IgD-negative memory B cell (primary cell): ENCODE results near the gene VPS9D1. TPM values are rescaled to one million over a fixed set of nuclear protein-coding genes. Genes with fewer than 3 reads are reported as not detected.
A peak's percentile ranks its signal among the peaks of the same experiment; 100 is the strongest.

Experiments
- H3K27ac Mint-ChIP-seq, 3 donors: one replicate each; pipeline ENCODE4 v1.8.0; 2020 to 2022; ENCODE audit warnings: mild to moderate bottlenecking in 3 of 3, mixed read lengths in 3 of 3, moderate library complexity in 1 of 3
- H3K27me3 Mint-ChIP-seq: one replicate; pipeline ENCODE4 v1.8.0; 2021; ENCODE audit warnings: mixed read lengths
- H3K36me3 Mint-ChIP-seq: one replicate; pipeline ENCODE4 v1.8.0; 2020; ENCODE audit warnings: mild to moderate bottlenecking, mixed read lengths
- H3K4me1 Mint-ChIP-seq, 3 donors: one replicate each; pipeline ENCODE4 v1.8.0; 2020 to 2022; ENCODE audit warnings: mixed read lengths in 3 of 3, mild to moderate bottlenecking in 1 of 3
- H3K4me3 Mint-ChIP-seq, 4 donors: one replicate each; pipeline ENCODE4 v1.8.0; 2020 to 2022; ENCODE audit warnings: mild to moderate bottlenecking in 4 of 4, mixed read lengths in 4 of 4, moderate library complexity in 3 of 4
- H3K9me3 Mint-ChIP-seq, 3 donors: one replicate each; pipeline ENCODE4 v1.8.0; 2020 to 2021; ENCODE audit warnings: mixed read lengths in 3 of 3, mild to moderate bottlenecking in 1 of 3
- polyA plus RNA-seq: library from polyadenylated mRNA; unstranded; fragments of 300-500 nt; fragmentation: Illumina TruSeq; gene quantifications from one replicate; pipeline ENCODE4 v1.2.3, GENCODE V29; 2021

Gene VPS9D1
- 1.6 TPM for polyA plus RNA-seq

DNA sequence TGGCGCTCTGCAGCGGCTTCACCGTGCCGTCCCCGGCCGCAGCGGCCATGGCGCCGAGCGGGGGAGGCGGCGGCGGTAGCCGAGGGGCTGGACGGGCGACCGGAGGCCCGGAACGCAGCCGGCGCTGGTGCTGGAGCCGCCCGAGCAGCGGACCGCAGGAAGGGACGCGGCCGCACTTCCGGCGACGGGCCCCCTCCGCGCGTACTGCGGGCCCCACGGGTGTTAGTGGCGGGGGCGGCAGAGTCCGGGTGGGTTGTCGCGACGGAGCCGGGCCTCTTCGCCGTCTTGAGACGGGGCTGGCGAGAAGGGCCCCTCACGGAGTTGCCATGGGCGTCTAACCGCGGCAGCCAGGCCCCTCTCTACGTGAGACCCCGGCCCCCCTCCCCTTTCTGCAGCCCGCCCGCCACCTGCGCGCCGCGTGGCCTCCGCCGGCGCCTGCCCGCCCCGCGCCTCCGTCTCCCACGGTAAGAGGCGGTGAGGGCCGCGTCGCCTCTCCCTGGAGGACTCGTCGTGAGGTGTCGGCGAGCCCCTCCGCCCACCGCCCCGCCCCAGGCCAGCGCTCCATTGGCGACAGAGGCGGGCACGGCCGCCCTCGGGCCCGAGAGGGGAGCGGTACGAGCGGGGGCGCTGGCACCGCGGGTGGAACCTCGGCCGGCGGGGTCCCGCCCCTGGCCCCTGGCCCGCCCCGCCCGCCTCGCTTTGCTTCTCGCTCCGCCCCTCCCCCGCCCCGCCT lies at the start of gene VPS9D1, which contains the start of gene ZNF276:
VPS9D1 (minus strand) TSS at position 86 of the 733 bp plus-strand sequence; CDS start at position 49, 37 bp downstream.
ZNF276 (plus strand) TSS at position 725 of the 733 bp plus-strand sequence. CDS start 104 bp downstream, outside the sequence.
- Mint-ChIP-seq H3K4me1 (peaks cover 15 to 19% (median 17%) of the 10 kb centered on the region in 3 donors), H3K27ac (peak within 1 kb of the TSS; percentile 95 to 99 (median 96)), H3K36me3 (peaks cover 4% of the 10 kb centered on the region), H3K27me3 (no peaks in the 10 kb centered on the region), H3K4me3 (peak within 1 kb of the TSS; percentile 92 to 98 (median 94)), H3K9me3 (no peaks in the 10 kb centered on the region)

DNA sequence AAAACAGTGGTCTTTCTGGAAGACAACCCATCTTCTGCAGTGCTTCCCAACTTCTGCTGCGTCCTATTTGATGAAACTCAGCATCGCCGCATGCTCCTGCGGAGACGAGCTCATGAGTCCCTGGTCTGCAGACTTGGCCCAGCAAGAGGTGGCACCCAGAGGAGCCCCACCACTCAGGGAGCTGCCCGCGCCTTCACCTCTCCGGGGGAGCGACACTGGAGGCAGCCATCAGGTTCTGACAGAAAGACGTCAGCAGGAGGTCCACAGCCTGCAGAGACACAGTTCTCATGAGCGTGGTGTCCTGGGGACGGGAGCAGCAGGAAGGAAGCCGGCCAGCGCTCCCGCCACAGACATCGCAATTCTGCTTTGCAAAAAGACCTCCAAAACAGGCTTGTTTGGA lies 49.7 kb upstream of the VPS9D1 start:
- H3K27ac Mint-ChIP-seq: no peak overlapping the region
- no peak overlapping the region for H3K4me3 Mint-ChIP-seq
- H3K36me3 Mint-ChIP-seq: no peaks in the 10 kb centered on the region
- H3K27me3 Mint-ChIP-seq: no peaks in the 10 kb centered on the region
- H3K4me1 Mint-ChIP-seq: peaks cover 0 to 4% (median 3%) of the 10 kb centered on the region in 3 donors
- H3K9me3 Mint-ChIP-seq: no peaks in the 10 kb centered on the region

DNA sequence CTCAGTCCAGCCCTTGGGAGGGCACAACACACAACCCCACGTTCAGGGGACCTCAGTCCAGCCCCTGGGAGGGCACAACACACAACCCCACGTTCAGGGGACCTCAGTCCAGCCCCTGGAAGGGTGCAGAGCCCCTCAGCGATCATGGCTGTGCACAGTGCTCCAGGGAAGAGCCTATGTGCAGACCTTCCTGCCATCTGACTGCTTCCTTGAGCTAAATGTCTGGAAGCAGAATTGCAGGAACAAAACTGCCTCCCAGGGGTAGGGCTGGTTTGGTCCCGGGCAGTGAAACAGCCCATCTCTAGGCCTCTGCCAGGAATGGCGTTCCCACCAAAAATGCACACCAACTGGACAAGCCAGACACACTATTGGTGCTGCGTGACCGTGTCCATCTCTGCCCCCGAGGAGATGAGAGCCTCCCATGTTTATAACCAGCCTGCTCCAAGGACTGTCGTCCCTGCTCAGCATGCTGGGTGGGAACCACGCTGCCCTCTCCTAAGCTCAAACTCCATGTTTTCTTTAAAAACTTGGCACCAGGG lies 44.7 kb upstream of the VPS9D1 start:
- H3K27me3 Mint-ChIP-seq: no peaks in the 10 kb centered on the region
- H3K27ac Mint-ChIP-seq: peak overlapping the region; percentile 97 to 98 (median 97)
- peaks cover 2% of the 10 kb centered on the region for H3K36me3 Mint-ChIP-seq
- H3K9me3 Mint-ChIP-seq: no peaks in the 10 kb centered on the region
- peak overlapping the region; percentile 95 to 97 (median 96) for H3K4me3 Mint-ChIP-seq
- H3K4me1 Mint-ChIP-seq: peaks cover 22 to 36% (median 35%) of the 10 kb centered on the region in 3 donors

GRCh38 chr16:89764711-89765201 lies 44.1 kb upstream of the VPS9D1 start:
- Mint-ChIP-seq H3K4me1 (peaks cover 22 to 39% (median 37%) of the 10 kb centered on the region in 3 donors), H3K27ac (peak overlapping the region; percentile 97 to 98 (median 97))

GRCh38 chr16:89761304-89761922 lies 40.7 kb upstream of the VPS9D1 start:
- Mint-ChIP-seq H3K36me3 (peaks cover 2% of the 10 kb centered on the region), H3K9me3 (no peaks in the 10 kb centered on the region), H3K4me3 (peak overlapping the region; percentile 87 to 93 (median 91)), H3K27me3 (no peaks in the 10 kb centered on the region), H3K4me1 (peaks cover 22 to 44% (median 37%) of the 10 kb centered on the region in 3 donors), H3K27ac (peak overlapping the region; percentile 93 to 96 (median 95))

More at GRCh38 chr16:89764711-89765201, 44.1 kb upstream of the VPS9D1 start:
- peak overlapping the region; percentile 95 to 97 (median 96) for H3K4me3 Mint-ChIP-seq
- H3K9me3 Mint-ChIP-seq: no peaks in the 10 kb centered on the region
- H3K36me3 Mint-ChIP-seq: peaks cover 2% of the 10 kb centered on the region
- H3K27me3 Mint-ChIP-seq: no peaks in the 10 kb centered on the region

DNA sequence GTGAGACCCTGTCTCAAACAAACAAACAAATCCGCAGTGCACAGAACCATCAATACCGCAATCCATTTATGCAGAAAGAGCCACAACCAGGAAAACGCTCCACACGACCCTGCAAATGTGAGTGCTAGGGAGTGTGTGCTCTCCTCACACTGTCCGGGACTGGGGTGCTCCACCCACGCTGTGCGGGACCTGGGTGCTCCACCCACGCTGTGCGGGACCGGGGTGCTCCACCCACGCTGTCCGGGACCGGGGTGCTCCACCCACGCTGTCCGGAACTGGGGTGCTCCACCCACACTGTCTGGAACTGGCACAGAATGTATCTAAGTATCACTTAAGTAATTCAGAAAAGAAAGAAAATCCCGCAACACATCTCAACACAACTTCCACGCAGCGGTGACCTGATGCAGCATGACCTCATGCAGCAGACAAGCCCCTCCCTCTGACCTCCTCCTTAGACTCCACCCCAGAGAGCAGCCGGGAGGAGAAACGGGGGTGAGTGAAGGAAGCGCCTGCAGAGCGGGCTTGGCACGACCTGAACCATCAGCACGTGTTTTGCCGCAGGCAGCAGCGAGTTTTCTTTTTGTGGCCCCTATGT lies 39.1 kb upstream of the VPS9D1 start:
- no peaks in the 10 kb centered on the region for H3K27me3 Mint-ChIP-seq
- peak overlapping the region in 3 of 4 donors; percentile 42 to 72 (median 63) for H3K4me3 Mint-ChIP-seq
- no peaks in the 10 kb centered on the region for H3K9me3 Mint-ChIP-seq
- peaks cover 18 to 36% (median 34%) of the 10 kb centered on the region in 3 donors for H3K4me1 Mint-ChIP-seq
- peak overlapping the region; percentile 63 to 96 (median 93) for H3K27ac Mint-ChIP-seq
- peaks cover 2% of the 10 kb centered on the region for H3K36me3 Mint-ChIP-seq

DNA sequence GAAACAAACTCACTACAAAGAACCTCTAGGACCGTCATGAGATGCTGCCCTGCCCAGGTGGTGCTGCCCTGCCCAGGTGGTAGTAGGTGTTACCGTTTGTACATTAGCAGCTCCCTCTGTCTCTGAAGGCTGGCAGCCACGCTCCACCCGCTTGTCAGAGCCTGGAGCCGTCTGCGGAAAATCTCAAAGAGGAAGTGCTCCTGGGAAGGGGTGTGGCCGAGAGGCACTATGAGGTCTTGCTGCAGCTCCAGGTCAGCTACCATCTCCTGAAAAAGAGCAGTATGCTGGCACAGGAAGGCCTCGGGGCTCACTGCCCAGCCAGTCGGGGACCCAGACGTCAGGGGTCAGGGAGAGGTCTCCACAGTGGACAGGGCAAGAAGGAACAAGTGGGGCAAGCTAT lies 28.9 kb upstream of the VPS9D1 start:
- Mint-ChIP-seq H3K4me3 (peak overlapping the region in 1 of 4 donors; percentile 45), H3K9me3 (no peaks in the 10 kb centered on the region), H3K27me3 (no peaks in the 10 kb centered on the region), H3K4me1 (peaks cover 3 to 14% (median 5%) of the 10 kb centered on the region in 3 donors), H3K36me3 (peaks cover 2% of the 10 kb centered on the region), H3K27ac (peak overlapping the region in 1 of 3 donors; percentile 85)

- Mint-ChIP-seq H3K27ac (no peak overlapping the region), H3K4me3 (no peak overlapping the region), H3K9me3 (no peaks in the 10 kb centered on the region), H3K36me3 (peaks cover 2% of the 10 kb centered on the region), H3K4me1 (peaks cover 0 to 14% (median 5%) of the 10 kb centered on the region in 3 donors), H3K27me3 (no peaks in the 10 kb centered on the region)
These were observed 28.2 kb upstream of the VPS9D1 start for GRCh38 chr16:89748921-89749320.

- peaks cover 0 to 12% (median 5%) of the 10 kb centered on the region in 3 donors for H3K4me1 Mint-ChIP-seq
- peak overlapping the region in 1 of 3 donors; percentile 81 for H3K27ac Mint-ChIP-seq
- H3K27me3 Mint-ChIP-seq: no peaks in the 10 kb centered on the region
These were observed 27.4 kb upstream of the VPS9D1 start for GRCh38 chr16:89748076-89748475.

GRCh38 chr16:89746043-89746442 lies 25.3 kb upstream of the VPS9D1 start:
- Mint-ChIP-seq H3K27ac (no peak overlapping the region), H3K4me3 (no peak overlapping the region), H3K27me3 (no peaks in the 10 kb centered on the region), H3K9me3 (no peaks in the 10 kb centered on the region), H3K4me1 (peaks cover 5 to 14% (median 10%) of the 10 kb centered on the region in 3 donors), H3K36me3 (peaks cover 2% of the 10 kb centered on the region)

More at GRCh38 chr16:89748076-89748475, 27.4 kb upstream of the VPS9D1 start:
- no peak overlapping the region for H3K4me3 Mint-ChIP-seq
- peaks cover 2% of the 10 kb centered on the region for H3K36me3 Mint-ChIP-seq
- H3K9me3 Mint-ChIP-seq: no peaks in the 10 kb centered on the region

GRCh38 chr16:89744813-89745212 lies 24.1 kb upstream of the VPS9D1 start:
- Mint-ChIP-seq H3K36me3 (peaks cover 1% of the 10 kb centered on the region), H3K27ac (peak overlapping the region in 1 of 3 donors; percentile 92), H3K27me3 (no peaks in the 10 kb centered on the region), H3K9me3 (no peaks in the 10 kb centered on the region), H3K4me3 (no peak overlapping the region), H3K4me1 (peaks cover 3 to 12% (median 7%) of the 10 kb centered on the region in 3 donors)

DNA sequence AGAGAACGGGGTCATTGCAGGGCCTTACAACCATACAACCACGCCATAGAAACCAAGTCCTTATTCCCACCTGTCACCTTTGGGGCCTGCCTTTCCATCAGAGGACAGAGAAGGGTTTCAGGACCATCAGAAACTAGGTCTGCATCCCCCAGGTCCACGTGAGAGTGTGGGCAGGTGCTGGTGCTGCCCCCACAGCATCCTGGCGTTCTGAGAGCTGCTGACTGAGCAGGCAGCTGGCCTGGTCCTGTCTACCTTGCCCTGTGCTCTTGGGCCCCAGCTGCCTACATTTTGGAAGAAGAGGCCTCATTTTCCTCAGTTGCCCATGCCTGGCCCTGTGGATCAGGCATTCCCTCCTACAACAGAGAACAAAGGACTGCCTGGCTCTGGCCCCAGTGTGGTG lies 22.2 kb upstream of the VPS9D1 start:
- Mint-ChIP-seq H3K4me1 (peaks cover 0 to 9% (median 7%) of the 10 kb centered on the region in 3 donors), H3K27me3 (no peaks in the 10 kb centered on the region), H3K4me3 (no peak overlapping the region), H3K36me3 (no peaks in the 10 kb centered on the region), H3K27ac (peak overlapping the region; percentile 43 to 76 (median 76)), H3K9me3 (no peaks in the 10 kb centered on the region)

DNA sequence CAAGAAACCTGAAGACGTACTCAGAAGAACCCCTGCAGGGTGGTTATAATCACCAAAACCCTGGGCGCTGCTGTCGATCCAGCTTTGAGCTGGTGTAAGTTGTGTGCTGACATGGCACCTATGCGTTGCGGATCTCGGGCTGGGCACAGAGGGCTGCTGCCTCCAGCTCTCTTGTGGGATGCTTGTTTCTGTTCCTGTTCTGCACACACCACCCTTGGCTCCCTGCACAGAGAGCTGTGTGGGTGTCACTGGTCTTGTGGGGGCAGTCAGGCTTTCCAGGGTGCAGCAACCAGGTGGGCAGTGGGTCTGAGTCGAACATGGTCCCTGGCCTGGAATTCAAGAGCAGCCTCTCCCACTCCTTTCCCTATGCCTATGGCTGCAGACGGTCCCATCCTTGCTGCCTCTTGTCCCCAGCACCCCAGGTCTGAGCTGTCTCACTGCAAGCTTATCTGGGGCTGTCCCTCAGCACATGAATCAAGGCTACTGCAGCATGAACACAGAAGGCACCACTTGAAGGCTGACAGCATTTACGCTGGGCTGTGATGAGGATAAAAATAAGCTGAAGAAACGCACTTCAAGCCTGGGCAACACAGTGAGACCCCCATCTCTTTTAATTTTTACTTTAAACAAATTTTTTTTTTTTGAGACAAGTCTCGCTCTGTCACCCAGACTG lies 20.8 kb upstream of the VPS9D1 start:
- H3K4me3 Mint-ChIP-seq: peak overlapping the region in 2 of 4 donors; percentile 40 to 65
- H3K27me3 Mint-ChIP-seq: no peaks in the 10 kb centered on the region
- peaks cover 0 to 17% (median 7%) of the 10 kb centered on the region in 3 donors for H3K4me1 Mint-ChIP-seq
- H3K36me3 Mint-ChIP-seq: no peaks in the 10 kb centered on the region
- H3K27ac Mint-ChIP-seq: peak overlapping the region in 2 of 3 donors; percentile 42 to 89
- H3K9me3 Mint-ChIP-seq: no peaks in the 10 kb centered on the region

GRCh38 chr16:89739383-89739782 lies 18.7 kb upstream of the VPS9D1 start:
- peaks cover 0 to 17% (median 7%) of the 10 kb centered on the region in 3 donors for H3K4me1 Mint-ChIP-seq
- no peaks in the 10 kb centered on the region for H3K36me3 Mint-ChIP-seq
- no peaks in the 10 kb centered on the region for H3K9me3 Mint-ChIP-seq
- no peak overlapping the region for H3K27ac Mint-ChIP-seq
- H3K27me3 Mint-ChIP-seq: no peaks in the 10 kb centered on the region
- no peak overlapping the region for H3K4me3 Mint-ChIP-seq
